H7 (cell line): ENCODE measurements around the gene ZDHHC1. TPM values are rescaled to one million over a fixed set of nuclear protein-coding genes. Genes with fewer than 3 reads are reported as not detected.

Source experiments
- DNase-seq: peaks from one replicate; pipeline ENCODE4 v3.0.0; 2012
- H3K27me3 ChIP-seq: 2 replicates; pipeline ENCODE4 v1.6.0; 2011; ENCODE audit warnings: mild to moderate bottlenecking, low read length; ENCODE audit not compliant: control insufficient read depth, insufficient read depth
- H3K36me3 ChIP-seq: replicated peaks from 2 replicates; pipeline ENCODE4 v1.5.1; 2011; ENCODE audit warnings: low read length; ENCODE audit not compliant: control insufficient read depth, insufficient read depth
- H3K4me3 ChIP-seq: 2 replicates; pipeline ENCODE4 v1.5.1; 2011; ENCODE audit warnings: low read depth, mild to moderate bottlenecking, control low read depth, low read length, moderate library complexity; ENCODE audit not compliant: insufficient read depth
- total RNA-seq: library from RNA; depleted of rRNA; stranded (reverse); fragments of >200 nt; shearing (Covaris generic); gene quantifications from 2 replicates; pipeline ENCODE4 v1.2.3, GENCODE V29; 2014; rRNA removed

ZDHHC1 gene, protein sequence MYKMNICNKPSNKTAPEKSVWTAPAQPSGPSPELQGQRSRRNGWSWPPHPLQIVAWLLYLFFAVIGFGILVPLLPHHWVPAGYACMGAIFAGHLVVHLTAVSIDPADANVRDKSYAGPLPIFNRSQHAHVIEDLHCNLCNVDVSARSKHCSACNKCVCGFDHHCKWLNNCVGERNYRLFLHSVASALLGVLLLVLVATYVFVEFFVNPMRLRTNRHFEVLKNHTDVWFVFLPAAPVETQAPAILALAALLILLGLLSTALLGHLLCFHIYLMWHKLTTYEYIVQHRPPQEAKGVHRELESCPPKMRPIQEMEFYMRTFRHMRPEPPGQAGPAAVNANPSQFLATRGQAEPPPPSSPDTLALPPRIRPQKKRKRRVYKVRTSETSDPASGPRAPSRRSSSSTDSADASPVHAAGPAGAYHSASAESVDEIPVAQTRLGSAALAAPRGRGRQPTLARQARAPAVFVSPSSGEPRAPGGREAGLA
- 8.0 and 10.3 TPM in 2 replicates for total RNA-seq

DNA sequence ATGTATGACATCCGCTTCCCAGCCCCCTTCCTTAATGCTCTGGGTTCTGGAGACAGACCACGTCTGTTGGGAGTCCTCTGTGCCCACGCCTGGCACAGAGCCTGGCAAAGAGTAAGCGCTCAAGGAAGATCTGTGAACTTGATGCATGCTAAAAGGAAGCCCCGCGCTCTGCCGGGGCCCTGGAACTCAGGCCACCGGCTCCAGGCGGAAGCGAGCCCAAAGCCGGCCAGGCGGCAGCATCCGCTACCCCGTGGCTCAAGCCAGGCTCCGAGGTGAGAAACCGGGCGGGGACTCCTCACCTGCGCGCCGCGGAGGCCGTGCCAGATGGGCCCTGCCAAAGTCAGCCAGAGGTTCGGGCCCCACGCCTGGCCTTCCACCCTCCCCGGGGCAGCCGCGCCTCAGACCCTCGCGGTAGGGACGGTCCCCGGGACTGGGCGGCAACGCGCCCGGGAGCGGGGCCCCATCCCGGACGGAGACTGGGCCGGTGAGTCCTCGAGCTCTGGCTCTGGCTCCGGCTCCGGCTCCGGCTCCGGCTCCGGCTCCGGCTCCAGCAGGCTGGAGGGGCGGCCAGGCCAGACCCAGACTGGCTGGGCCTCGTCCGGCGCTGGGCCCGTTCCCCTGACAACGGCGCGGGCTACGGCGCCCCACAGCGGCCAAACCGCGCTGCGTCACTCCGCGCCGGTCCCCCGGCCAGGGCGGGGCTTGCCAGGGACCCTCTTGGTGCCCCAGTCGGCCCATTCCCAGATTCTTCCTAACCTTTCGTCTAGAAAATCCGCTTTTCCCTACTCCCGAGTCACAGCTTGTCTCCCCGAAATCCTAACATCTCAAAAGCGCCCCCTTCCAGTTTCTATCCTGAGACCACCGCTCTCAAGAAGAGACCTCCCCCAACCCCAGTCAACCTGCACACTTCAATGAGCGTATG, at the start of gene ZDHHC1:
TSS of gene ZDHHC1 (minus strand) at position 606 of the 922 bp plus-strand sequence. CDS start 8,702 bp downstream, outside the sequence.
- Histone ChIP-seq H3K36me3 (no peaks in the 10 kb centered on the region), H3K27me3 (no peaks in the 10 kb centered on the region), H3K4me3 (peak within 1 kb of the TSS; percentile 81)
- DNase-seq = peak; percentile 98

GRCh38 chr16:67464565-67464964, 48.3 kb upstream of the ZDHHC1 start:
- Histone ChIP-seq H3K27me3 (no peaks in the 10 kb centered on the region), H3K4me3 (no peak overlapping the region), H3K36me3 (no peaks in the 10 kb centered on the region)
- no peak for DNase-seq

DNA sequence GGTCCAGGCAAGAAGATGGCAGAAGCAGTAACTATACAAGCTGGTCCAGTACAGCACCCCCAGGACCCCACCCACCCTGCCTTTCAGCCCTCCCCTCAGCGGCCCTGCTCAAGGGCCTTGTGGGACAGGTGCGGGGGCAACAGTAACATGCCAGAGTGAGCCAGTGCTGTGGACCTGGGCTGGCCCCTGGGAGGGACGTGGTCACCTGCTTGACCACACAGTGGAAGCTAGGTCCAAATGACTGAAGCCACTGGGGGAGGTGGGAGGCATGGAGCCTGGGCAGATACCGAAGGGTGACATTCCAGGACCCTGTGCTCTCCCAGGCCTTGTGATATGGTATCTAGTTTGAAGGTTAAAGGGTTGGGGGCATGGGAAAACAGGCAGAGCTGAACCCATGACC, 47.4 kb upstream of the ZDHHC1 start:
- Histone ChIP-seq H3K27me3 (no peaks in the 10 kb centered on the region), H3K36me3 (no peaks in the 10 kb centered on the region), H3K4me3 (no peak overlapping the region)
- peak; percentile 31 for DNase-seq

DNA sequence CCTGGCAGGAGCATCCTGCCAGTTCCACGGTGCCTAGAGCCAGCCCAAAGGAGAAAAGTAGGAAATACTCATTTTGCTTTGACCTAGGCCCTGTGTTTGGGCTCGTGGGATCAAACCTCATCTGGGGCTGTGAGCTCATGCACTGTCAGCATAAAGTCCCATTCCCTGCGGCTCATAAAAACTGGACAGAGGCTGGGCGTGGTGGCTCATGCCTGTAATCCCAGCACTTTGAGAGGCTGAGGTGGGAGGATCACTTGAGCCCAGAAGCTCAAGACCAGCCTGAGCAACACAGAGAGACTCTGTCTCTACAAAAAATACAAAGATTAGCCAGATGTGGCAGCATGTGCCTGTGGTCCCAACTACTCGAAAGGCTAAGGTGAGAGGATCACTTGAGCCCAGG, 46.8 kb upstream of the ZDHHC1 start:
- H3K27me3 ChIP-seq = no peaks in the 10 kb centered on the region
- H3K4me3 ChIP-seq = no peak overlapping the region
- H3K36me3 ChIP-seq = no peaks in the 10 kb centered on the region
- no peak for DNase-seq

GRCh38 chr16:67462279-67462655, 46.0 kb upstream of the ZDHHC1 start:
- Histone ChIP-seq H3K36me3 (no peaks in the 10 kb centered on the region), H3K27me3 (no peaks in the 10 kb centered on the region), H3K4me3 (no peak overlapping the region)
- DNase-seq = no peak

GRCh38 chr16:67461600-67462278, 45.5 kb upstream of the ZDHHC1 start:
- DNase-seq = no peak
- H3K27me3 ChIP-seq = no peaks in the 10 kb centered on the region
- H3K36me3 ChIP-seq = no peaks in the 10 kb centered on the region
- no peak overlapping the region for H3K4me3 ChIP-seq

DNA sequence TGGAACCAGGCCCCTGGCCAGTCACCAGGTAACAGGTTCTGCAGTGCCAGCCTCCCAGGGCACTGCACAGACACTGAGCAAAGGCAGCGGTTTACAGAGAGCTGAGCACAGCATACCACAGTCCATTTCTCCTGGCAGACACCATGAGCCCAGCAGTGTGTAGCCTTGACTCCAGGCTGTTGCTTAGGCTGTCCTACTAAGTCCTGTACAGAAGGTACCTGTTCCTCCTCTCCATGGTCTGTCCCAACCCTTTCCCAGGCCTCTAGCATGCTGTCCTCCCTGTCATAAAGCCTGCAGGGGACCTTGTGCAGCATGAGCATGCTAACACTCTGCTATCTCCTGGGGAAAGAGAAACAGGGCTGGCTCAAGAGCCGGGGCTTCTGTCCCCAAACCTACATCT, 44.7 kb upstream of the ZDHHC1 start:
- Histone ChIP-seq H3K4me3 (no peak overlapping the region), H3K27me3 (no peaks in the 10 kb centered on the region), H3K36me3 (no peaks in the 10 kb centered on the region)
- DNase-seq = no peak

- Histone ChIP-seq H3K4me3 (no peak overlapping the region), H3K36me3 (no peaks in the 10 kb centered on the region)
- no peak for DNase-seq
Measured at GRCh38 chr16:67460168-67460567, 43.9 kb upstream of the ZDHHC1 start.

DNA sequence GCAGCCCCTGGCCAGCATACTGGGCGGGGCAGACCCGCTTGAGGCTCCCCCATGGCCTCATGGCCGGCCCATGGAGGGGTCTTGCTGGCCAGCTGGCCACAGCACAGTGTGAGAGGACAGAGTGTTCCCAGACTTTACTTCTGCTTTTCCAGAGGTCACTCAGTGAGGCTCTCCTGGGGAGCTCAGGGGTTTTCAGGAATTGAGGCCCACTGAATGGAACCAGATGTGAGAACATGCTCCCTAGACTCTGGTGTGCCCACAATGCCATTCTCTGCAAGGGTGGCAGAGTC, 43.5 kb upstream of the ZDHHC1 start:
- Histone ChIP-seq H3K36me3 (no peaks in the 10 kb centered on the region), H3K27me3 (no peaks in the 10 kb centered on the region), H3K4me3 (no peak overlapping the region)
- DNase-seq = no peak

More at GRCh38 chr16:67460168-67460567, 43.9 kb upstream of the ZDHHC1 start:
- H3K27me3 ChIP-seq = no peaks in the 10 kb centered on the region

DNA sequence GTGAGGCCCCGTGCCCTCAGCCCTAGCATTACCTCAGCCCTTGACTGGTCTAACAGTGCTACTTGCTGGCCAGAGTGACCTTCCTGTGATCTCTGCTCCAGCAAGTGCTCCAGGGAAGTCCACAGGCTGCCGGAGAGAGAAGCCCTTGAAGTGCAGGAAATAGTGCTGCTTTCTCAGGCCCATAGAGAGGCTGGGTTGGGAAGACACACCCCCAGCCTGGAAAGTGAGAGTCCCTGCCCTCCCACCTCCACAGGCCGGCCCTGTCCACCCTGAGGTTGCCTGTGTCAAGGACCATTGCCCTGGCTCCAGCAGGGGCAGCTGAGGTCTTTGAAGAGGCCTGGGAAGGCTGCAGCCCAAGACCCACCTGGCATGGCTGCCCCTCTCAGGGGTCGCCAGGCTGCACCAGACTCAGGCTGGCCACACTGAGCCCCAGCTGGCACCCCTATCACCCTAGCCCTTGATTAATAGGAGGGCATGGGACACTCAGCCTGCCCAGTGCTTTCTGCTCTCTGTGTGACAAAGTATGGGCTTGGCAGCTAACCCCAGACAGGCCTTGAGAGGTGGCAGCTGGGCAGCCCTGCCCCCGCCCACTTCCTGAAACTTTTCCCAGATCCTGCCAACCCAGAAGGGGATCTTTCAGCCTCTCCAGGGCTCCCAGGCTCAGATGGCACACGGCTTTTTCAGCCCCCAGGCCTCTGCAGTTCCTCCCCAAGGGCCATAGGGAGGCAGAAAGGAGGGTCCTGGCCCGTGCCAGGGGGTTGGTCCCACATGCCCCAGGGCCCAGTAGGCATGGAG, 43.0 kb upstream of the ZDHHC1 start:
- peak; percentile 64 for DNase-seq
- no peak overlapping the region for H3K4me3 ChIP-seq

DNA sequence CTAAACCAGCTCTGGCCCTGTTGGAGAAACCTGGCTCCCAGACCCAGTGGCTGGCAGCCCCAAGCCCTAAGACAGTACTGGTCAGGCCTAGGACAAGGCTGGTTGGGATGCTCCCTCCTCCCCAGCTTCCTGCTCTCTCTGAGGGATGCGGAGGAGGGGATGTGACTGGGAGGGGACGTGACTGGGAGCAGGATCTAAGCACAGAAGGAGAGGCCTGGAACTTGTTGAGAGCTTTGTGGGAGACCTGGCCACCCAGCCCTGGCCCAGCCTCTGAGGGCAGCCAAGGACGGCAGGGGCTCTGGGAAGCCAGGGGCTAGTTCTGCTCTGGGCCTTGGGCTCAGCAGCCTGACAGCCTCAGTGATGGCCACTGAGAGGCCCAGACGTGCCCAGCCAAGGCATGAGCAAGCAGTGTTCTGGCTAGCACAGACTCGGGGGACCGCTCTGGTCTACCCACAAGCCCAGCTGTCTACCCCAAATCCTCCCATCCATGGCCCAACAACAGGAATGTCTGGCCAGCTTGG, 41.9 kb upstream of the ZDHHC1 start:
- H3K4me3 ChIP-seq = no peak overlapping the region

More for the DNA sequence above, 43.0 kb upstream of the ZDHHC1 start:
- no peaks in the 10 kb centered on the region for H3K27me3 ChIP-seq
- no peaks in the 10 kb centered on the region for H3K36me3 ChIP-seq

GRCh38 chr16:67457611-67458010, 41.3 kb upstream of the ZDHHC1 start:
- no peaks in the 10 kb centered on the region for H3K36me3 ChIP-seq
- DNase-seq = no peak
- H3K4me3 ChIP-seq = no peak overlapping the region
- no peaks in the 10 kb centered on the region for H3K27me3 ChIP-seq

More for the DNA sequence above, 41.9 kb upstream of the ZDHHC1 start:
- no peaks in the 10 kb centered on the region for H3K36me3 ChIP-seq
- no peaks in the 10 kb centered on the region for H3K27me3 ChIP-seq
- DNase-seq = peak; percentile 61

DNA sequence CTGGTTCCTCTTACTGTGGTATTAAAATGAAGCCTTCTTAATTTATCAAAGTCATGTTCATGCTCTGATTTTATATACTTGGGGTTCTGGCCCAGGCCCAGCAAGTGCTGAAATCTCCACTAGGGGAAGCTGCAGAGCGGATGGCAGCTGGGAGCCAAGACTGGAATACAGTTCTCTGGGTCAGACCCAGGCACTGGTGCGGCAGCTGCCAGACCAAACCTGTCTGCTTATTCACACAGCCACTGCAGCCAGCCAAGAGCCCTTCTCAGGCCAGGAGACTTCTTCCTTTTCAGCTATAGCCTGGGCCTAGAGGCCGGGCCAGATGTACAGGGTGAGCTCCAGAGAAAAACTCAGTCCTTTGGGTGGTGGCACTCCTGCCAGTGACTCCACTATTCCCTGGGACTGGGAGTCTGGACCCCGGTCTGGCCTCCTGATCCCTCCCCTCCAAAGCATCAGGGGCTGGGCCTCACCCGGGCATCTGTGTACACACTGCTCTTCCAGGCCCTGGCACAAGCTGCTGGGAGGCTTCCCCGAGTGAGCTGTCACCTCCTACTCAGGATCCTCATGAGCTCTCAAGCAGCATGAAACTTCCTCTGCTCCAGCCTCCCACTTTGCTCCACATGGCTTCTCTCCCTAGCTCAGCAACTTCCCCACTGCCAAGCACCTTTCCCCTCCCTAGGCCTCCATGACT, 40.3 kb upstream of the ZDHHC1 start:
- no peaks in the 10 kb centered on the region for H3K27me3 ChIP-seq
- peak; percentile 86 for DNase-seq
- no peak overlapping the region for H3K4me3 ChIP-seq
- no peaks in the 10 kb centered on the region for H3K36me3 ChIP-seq
